ENCODE measurements around the gene MDFI. TPM values are rescaled to one million over a fixed set of nuclear protein-coding genes. Genes with fewer than 3 reads are reported as not detected.

The MDFI gene
- total and polyA plus RNA-seq, 12 donors = 0.34 to 4.4 (median 1.3) TPM

- intact Hi-C loops (cut with DNase I) = loop anchor here in 7 of 10 donors (1.0 to 5.0 kb wide), 7 partner anchors 44 to 224 kb away; partner anchors contain the start of gene FOXP4 (in 1 of the 7)
- peaks cover 0 to 69% (median 13%) of the 10 kb centered on the region in 9 donors for H3K36me3 ChIP-seq
These were observed 47.1 kb upstream of the MDFI start for GRCh38 chr6:41591122-41591521.

DNA sequence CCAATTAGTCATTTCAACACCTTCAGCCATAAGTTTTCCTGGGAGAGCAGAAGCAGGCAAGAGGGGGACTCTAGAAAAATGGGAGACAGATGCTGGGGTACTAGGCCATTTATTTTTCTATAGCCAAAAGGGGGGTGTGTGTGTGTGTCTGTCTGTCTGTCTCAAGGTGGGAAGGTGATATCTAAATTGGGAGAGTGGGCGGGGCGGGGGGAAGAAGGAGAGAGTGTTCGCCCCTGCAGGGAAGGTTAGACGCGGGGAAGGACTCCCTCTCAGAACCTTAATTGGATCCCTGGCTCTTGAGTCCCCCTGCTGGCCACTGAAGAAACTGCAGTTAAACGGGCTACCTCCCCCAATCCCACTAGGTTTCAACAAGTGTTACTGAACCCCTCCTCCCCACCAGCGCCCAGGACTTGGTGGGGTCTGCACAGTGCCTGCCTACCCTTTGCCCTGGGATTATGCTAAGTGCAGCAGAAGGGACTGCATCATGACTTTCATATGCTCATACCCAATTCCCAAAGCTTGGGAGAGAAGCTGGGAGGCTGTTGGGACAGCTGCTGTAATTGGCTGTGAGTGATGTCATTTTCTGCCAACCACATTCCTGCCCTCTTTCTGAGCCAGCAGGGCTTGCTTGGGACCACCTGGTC, 46.3 kb upstream of the MDFI start:
- peaks cover 0 to 75% (median 13%) of the 10 kb centered on the region in 9 donors for H3K36me3 ChIP-seq
- no peak overlapping the region for H3K27ac ChIP-seq
- DNase-seq (peak; percentile 72 to 73), ATAC-seq (peak; percentile 37 to 81 (median 60))
- WGBS, 2 donors = 2 to 4% methylated on average over 7 of the region's 7 CpGs
- no peak overlapping the region for H3K4me3 ChIP-seq
- no peaks in the 10 kb centered on the region for H3K27me3 ChIP-seq
- intact Hi-C loops (cut with DNase I) = loop anchor here (1.0 to 5.0 kb wide), 13 partner anchors 45 to 225 kb away; partner anchors contain the start of gene FOXP4 (in 1 of the 10)
- H3K9me3 ChIP-seq = no peaks in the 10 kb centered on the region
- peaks cover 0 to 8% (median 0%) of the 10 kb centered on the region in 9 donors for H3K4me1 ChIP-seq
- TF ChIP-seq, protein P1, sequence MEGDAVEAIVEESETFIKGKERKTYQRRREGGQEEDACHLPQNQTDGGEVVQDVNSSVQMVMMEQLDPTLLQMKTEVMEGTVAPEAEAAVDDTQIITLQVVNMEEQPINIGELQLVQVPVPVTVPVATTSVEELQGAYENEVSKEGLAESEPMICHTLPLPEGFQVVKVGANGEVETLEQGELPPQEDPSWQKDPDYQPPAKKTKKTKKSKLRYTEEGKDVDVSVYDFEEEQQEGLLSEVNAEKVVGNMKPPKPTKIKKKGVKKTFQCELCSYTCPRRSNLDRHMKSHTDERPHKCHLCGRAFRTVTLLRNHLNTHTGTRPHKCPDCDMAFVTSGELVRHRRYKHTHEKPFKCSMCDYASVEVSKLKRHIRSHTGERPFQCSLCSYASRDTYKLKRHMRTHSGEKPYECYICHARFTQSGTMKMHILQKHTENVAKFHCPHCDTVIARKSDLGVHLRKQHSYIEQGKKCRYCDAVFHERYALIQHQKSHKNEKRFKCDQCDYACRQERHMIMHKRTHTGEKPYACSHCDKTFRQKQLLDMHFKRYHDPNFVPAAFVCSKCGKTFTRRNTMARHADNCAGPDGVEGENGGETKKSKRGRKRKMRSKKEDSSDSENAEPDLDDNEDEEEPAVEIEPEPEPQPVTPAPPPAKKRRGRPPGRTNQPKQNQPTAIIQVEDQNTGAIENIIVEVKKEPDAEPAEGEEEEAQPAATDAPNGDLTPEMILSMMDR (IDR thresholded peaks at IDR 0.05) = peak; percentile 90 to 97 (median 92)

More at GRCh38 chr6:41591122-41591521, 47.1 kb upstream of the MDFI start:
- Histone ChIP-seq H3K4me1 (peaks cover 0 to 8% (median 0%) of the 10 kb centered on the region in 9 donors), H3K27ac (no peak overlapping the region), H3K4me3 (no peak overlapping the region), H3K9me3 (no peaks in the 10 kb centered on the region), H3K27me3 (no peaks in the 10 kb centered on the region)
- TF ChIP-seq, protein P1 (IDR thresholded peaks at IDR 0.05) = no peak
- ATAC-seq (no peak), DNase-seq (no peak)
- WGBS, 2 donors = 95 to 97% methylated on average over 6 of the region's 6 CpGs

DNA sequence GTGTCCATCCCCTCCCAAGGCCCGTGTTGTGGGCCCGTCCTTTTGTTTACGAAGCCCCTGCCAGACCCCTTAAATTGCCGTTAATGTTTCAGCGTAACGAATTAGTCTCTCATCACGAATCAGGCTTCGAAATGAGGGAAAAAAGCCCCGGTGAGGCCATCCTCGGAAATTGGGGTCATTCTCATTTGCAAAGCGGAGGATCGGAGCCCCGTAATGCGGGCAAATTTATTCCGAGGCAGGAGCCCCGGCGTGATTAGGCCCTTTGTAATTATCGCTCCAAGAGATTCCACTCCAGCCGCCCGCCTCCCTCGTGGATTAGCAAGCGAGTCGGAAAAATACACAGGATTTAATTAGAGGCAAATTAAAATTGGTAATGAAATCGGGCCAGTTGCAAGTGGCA, 44.9 kb upstream of the MDFI start:
- no peak overlapping the region for H3K4me3 ChIP-seq
- ATAC-seq (no peak), DNase-seq (no peak)
- no peak overlapping the region for H3K27ac ChIP-seq
- H3K36me3 ChIP-seq = peaks cover 0 to 76% (median 13%) of the 10 kb centered on the region in 9 donors
- no peaks in the 10 kb centered on the region for H3K9me3 ChIP-seq
- no peaks in the 10 kb centered on the region for H3K27me3 ChIP-seq
- intact Hi-C loops (cut with DNase I) = loop anchor here in 8 of 10 donors (2.0 to 5.0 kb wide), 9 partner anchors 46 to 226 kb away; partner anchors contain the start of gene FOXP4 (in 1 of the 8)
- 91 to 94% methylated on average over 24 of the region's 24 CpGs for WGBS, 2 donors
- TF ChIP-seq, protein P1 (IDR thresholded peaks at IDR 0.05) = no peak
- H3K4me1 ChIP-seq = peaks cover 0 to 8% (median 0%) of the 10 kb centered on the region in 9 donors

- DNase-seq (no peak), ATAC-seq (no peak)
- H3K27ac ChIP-seq = no peak overlapping the region
- H3K4me1 ChIP-seq = peaks cover 0 to 8% (median 0%) of the 10 kb centered on the region in 9 donors
- TF ChIP-seq, protein P1 (IDR thresholded peaks at IDR 0.05) = no peak
- H3K36me3 ChIP-seq = peaks cover 0 to 76% (median 13%) of the 10 kb centered on the region in 9 donors
- H3K27me3 ChIP-seq = no peaks in the 10 kb centered on the region
- H3K4me3 ChIP-seq = no peak overlapping the region
- H3K9me3 ChIP-seq = no peaks in the 10 kb centered on the region
- 88 to 89% methylated on average over 11 of the region's 11 CpGs for WGBS, 2 donors
- intact Hi-C loops (cut with DNase I) = loop anchor here in 8 of 10 donors (2.0 to 5.0 kb wide), 9 partner anchors 47 to 227 kb away; partner anchors contain the start of gene FOXP4 (in 1 of the 8)
These were observed 44.4 kb upstream of the MDFI start for GRCh38 chr6:41593839-41594238.
